ENCODE measurements around the gene CYP4F22.
"Not testable (repeated sequence)": the region's sequence is repeated elsewhere in the genome, so short reads cannot be mapped to it uniquely, and the experiment has no call there.

GRCh38 chr19:15593766-15594165 is 85.4 kb downstream of the CYP4F22 start:
- TF ChIP-seq, protein P1, sequence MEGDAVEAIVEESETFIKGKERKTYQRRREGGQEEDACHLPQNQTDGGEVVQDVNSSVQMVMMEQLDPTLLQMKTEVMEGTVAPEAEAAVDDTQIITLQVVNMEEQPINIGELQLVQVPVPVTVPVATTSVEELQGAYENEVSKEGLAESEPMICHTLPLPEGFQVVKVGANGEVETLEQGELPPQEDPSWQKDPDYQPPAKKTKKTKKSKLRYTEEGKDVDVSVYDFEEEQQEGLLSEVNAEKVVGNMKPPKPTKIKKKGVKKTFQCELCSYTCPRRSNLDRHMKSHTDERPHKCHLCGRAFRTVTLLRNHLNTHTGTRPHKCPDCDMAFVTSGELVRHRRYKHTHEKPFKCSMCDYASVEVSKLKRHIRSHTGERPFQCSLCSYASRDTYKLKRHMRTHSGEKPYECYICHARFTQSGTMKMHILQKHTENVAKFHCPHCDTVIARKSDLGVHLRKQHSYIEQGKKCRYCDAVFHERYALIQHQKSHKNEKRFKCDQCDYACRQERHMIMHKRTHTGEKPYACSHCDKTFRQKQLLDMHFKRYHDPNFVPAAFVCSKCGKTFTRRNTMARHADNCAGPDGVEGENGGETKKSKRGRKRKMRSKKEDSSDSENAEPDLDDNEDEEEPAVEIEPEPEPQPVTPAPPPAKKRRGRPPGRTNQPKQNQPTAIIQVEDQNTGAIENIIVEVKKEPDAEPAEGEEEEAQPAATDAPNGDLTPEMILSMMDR (conservative IDR thresholded peaks at IDR 0.05; ENCODE audit: low read depth, low read length): not testable (repeated sequence)
- TF ChIP-seq EZH2 (IDR thresholded peaks at IDR 0.05; ENCODE audit: borderline replicate concordance, low read depth, low read length, poor library complexity, severe bottlenecking): not testable (repeated sequence)
